Stimulated activated CD8-positive, alpha-beta memory T cell treated with anti-CD3 and anti-CD28 coated beads, Interleukin-2, amount 100 ng/mL, for 1 hour (primary cell): ENCODE results near the gene DENND1A.

ENCODE experiments used
- DNase-seq, 2 donors: peaks; one replicate each; pipeline ENCODE4 v3.0.0-alpha.2; 2020; ENCODE audit warnings: low read depth in 2 of 2

The DENND1A gene

DNA sequence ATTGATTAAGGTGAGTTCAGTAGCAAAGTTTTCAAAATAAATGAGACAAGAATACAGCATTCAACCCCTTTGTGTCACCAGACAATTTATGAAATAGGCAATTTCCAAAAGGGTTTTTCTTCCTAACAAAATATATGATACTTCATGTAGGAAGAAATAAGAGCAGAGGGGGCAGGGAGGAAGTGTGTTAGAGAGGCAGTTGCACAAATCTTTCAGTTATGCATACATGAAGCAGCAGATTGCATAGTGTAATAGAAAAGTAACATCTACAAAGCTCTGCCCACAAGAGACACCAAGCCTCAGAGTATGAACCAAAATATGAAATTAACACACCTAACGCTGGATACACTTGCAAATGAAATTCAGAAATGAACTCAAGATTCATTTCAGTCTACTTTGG, 157.0 kb downstream of the DENND1A start:
- no peak for DNase-seq

DNA sequence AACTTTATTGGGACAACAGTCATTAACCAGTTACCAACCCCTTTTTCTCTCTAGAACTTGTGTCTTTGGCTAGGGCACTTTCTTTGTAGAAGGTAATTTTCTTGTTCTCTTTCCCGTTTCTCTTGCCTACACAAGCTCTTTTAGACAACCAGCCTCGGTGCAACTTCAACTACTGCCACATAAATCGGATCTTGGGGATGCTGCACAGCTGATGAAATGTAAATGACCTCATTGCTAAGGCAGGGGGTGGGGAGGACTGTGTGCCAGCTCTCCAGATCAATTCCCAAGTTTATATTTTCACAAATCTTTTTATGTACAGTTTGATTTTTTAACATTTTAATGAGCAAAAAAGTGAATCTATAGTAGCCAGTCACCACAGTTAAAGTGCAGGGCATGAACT, 157.6 kb downstream of the DENND1A start:
- no peak for DNase-seq

DNA sequence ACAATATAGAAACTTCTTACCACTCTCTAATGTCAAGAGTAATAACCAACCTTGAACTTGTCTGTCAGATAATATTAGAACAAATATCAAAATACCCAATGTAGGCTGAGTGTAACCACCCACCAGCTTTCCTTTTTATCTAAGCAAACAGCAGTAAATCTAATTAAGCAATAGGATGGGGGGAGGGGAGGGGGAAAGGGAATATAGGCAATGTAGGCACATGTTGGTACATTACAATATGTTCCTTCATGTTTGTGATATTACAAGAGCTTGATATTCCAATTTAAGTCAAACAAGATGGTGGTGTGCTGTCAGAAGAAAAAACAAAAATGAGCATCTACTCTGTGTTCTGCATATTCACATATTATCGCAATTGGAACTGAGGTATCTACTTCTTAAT, 158.2 kb downstream of the DENND1A start:
- DNase-seq: no peak

DNA sequence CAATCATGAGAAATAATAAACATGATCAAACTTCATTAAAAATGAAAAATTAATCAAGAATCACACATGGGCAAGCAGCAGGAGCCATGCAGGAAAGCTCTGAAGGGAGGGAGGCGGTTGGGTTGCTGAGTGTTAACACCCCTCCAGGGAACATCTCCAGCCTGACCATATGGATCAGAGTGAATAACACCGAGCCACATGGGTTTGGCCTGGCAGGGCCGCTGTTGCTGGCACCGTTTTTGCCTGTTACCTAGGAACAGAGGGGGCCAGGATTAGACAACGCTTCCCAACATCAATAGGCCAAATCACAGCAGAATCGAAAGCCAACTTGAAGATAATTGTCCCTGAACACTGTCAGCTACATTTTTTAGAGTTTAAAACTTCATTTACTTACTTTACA, 160.2 kb downstream of the DENND1A start:
- no peak for DNase-seq

DNA sequence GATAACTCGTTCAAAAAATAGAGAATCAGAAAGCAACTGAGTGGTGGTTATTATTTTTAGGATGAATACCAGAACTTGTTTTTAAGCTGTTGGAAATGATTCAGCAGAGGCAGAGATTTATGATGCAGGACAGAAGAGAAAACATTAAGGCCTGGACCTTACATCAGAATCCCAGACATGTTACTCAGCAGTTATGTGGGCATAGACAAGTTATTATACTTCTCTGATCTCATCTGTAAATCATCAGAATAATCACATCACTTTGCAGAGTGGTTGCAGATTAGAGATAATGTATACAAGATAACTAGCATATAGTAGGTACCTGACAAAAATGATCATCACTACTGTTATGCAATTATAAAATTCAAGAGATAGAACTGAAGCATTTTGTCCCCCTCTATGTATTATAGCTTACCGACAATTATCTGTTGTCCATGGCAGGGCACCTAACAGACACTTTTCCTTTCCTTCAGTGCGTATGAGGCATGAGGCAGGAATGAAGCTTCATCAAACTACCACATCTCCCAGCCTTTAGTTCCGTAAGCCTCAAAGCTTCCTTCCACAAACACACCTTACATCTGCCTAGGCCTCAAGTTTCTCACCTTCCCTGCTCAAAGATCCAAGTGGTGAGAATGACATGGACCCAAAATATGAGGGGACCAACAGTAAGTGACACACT, 165.9 kb downstream of the DENND1A start:
- DNase-seq: no peak

DNA sequence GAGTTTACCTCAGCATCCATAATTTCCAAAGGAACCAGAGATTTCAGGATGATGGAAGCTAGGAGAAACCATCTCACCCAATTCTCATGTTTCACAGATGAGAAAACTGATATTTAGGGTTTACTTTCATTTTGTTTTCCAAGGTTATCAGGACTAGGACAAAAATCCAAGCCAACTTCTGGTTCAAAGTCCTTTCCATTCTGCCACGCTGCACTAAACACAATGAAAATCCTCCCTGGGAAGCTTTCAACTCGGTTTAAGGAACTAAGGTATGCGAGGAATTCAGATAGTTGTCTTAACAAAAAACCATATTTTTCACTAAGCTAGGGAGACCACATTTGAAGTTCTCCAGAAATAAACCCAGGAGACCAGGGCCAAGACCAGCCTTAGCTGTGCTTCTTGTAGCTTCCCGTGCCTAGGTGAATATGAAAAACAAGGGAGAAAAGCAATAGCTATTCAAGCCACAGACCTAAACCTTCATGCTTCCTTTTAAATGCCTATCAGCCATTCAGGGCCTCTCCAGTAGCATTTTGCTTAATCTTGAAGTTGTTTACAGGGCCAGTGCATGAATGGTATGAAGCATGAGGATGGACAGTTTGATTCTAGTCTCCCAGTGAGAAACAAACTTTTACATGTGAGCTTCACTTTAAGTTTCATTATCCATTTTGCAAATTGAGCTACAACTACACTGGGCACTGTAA, 167.9 kb downstream of the DENND1A start:
- no peak for DNase-seq

DNA sequence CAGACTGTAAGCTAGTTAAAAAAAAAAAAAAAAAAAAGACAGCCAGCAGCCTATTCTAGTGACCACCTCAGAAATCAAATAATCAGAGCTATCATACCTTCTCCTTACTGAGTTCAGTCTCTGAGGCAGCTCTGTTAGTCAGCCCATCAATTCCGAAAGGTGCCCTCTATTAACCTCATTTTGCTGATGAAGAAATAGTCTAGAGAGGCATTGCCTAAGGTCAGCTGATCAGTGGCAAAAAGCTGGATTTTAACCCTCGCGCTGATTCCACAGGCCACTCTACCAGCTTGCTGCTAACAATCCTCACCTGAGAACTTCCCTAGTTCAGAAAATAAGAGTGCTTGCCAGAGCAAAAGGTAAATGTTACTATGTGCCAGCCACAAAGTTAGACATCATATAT, 172.0 kb downstream of the DENND1A start:
- no peak for DNase-seq

DNA sequence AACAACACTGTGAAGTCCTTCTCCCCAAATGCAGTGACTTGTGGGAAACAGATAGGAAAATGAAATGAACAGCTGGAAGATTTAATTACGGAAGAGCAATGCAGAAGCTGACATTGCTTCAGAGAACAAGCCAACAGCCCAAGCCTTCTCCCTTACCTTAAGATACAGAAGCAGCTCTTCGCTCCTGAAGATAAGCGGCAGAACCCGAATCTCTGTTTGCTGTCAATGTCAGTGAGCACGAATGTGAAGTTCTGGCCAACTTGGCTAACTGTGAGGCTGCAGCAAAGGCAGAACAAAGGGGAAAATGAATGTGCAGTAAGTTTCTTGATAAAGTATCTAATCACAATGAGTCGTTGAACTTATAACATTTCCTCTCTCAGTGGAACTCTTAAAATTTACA, 172.4 kb downstream of the DENND1A start:
- DNase-seq: no peak

DNA sequence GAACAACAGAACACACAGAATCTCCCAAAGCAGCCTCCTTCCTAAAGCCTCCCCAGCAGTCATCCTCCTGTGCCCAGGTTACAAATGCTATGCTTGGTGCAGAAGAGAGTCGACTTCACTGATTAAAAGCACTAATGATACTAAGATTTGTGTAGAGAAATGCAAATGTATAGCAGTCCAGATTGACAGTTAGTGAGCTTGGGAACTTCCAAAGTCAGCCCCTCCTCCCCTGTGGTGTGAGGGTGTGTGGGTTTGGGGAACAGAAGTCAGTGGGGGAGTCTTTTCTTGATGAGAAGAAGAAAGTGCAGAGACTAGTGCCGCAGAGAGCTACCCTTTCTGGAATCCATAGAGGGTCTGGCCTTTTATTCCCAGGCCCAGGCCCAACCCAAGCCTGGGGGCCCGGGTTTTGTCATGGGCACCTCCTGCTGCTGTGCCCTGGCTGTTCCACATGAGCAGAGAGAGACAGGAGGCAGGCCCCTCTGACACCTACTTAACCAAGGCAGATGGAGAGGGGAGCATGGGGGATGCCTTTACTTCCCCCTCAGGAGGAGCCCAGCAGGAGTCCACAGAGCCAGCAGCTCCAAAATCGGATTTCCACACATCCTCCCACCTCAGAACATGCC, 173.3 kb downstream of the DENND1A start:
- DNase-seq: no peak

DNA sequence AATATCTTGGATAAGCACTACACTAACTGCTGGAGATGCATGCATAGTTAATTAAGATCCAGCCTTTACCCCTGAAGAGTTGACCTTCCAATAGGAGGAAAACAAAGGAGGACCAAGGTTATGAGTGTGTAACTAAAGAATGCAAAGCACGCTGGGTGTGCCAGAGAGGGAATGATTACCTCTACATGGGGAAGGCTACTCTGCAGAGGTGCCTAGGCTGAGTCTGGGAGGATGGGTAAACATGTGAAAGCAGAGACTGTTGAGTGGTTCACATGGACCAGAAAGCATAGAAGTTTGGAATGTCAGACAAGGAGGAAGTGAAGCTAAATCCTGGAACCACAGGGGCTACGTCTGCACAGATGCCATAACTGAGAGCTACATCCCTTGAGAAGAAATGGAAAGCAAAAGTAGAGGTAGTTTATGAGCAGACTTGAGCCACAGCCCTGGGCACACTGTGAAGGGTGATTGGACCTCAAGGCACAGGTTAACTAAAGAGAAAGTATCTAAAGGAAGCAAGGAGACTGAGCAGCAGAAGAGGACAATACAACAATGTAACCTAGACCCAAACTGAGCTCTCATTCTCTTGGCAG, 176.2 kb downstream of the DENND1A start:
- DNase-seq: no peak

DNA sequence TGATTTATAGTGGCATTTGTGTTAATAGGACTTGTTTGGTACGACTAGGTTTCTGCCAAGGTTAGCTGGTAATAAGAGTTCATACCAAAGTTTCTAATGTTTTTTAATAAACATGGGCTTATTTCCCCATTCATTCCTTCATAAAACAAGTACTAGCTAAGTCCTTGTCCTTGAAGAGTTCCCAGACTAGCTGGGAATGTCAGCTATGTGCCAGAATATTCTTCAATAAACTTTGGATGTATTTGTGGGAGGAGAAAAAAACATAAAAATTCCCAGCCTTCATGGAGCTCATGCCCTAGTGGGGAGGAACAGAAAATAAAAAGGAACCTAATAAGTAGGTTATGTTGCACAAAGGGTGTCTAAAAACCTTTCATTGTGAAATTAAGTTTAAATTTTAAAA, 176.9 kb downstream of the DENND1A start:
- DNase-seq: no peak

DNA sequence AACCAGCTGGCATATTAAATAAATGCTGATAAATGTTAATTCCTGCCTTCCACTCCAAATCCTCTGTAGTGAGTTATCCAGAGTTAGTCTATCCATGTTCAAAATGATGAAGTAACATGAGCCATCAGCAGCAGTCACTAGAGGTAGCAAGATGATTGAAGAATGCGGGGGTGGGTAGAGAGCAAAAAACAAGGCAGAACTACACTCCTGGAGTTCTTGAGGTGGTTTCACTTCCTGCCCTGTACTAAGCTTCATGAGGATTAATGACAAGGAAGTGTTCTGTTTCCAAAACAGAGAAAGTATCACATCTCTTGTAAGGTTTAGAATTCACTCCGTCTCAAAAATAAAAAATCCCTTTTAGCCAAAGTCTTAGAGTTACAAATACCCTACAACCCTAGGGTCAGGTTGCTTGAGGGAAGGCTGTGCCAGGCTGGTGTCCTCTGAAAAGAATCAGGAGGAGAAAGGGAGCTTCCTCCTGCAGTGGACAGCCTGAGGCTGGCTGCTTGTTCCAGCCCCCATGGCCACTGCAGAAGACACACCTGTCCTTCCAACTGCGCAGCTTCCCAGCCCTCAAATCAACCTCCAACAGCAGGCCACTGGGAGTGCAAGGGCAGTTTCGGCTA, 180.2 kb downstream of the DENND1A start:
- no peak for DNase-seq

DNA sequence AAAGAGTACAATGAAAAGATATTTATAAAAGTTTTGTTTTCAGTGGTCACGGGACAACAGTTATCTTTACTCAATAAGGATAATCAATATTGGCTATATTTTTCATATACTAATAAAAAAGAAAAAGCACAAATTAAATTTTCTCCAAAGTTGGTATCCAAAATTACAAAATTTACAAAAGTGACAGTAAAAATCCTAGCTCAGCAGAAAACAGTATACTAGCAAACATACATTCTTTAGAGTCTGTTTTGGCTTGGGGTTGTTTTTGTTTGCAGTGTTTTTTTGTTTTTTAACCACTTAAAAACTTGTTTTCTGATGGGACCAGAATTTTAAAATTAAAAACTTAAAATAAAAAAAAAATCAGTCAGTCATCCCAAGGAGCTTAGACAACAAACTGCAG, 183.2 kb downstream of the DENND1A start:
- DNase-seq: no peak

DNA sequence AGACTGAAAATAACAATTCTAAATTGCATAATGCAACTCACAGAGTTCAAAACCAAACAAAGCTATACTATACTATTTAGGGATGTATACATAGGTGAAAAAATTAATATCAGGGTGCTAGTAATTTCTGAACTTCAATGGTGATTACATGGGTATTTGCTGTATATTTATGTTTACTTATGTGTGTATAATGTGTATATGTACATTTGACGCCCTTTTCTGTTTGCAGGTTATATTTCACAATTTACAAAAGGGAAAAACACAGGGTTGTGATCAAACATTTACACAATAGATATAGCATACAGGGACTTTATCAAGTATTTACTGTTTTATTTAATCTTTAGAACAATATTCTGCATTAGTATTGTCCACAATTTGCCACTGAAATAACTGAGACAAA, 184.0 kb downstream of the DENND1A start:
- DNase-seq: no peak

DNA sequence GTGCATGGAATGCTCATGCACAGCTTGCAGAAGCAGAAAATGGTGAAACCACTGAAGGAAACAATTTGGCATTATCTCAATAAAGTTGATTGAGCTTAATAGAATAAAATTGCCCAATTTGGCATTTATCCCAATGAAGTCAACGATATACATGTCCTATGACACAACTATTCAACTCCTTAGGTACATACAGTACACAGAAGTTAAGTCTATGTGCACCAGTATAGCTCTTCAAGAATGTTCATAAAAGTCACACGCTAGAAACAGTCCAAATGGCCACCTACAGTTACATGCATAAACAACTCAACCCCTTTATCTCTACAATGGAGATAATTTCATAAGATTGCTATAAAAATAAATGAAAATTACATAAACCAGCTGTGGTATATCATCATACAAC, 184.5 kb downstream of the DENND1A start:
- DNase-seq: no peak

DNA sequence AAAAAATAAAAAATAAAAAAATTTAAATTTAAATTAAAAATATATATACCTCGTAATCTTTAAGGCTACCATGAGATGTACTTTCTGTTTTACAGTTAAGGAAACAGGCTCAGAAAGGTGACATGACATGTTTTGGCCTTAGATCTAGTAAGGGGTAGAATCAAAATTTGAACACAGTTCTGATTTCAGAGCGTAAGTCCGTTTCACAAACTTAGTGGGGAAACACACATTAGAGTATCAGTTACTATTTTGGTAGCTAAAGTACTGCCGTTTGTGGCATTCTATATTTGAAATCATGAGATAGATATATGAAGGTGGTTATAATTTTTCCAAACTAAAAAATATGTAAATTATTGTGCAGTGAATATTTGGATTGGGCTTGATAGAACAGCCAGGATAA, 186.2 kb downstream of the DENND1A start:
- DNase-seq: no peak

DNA sequence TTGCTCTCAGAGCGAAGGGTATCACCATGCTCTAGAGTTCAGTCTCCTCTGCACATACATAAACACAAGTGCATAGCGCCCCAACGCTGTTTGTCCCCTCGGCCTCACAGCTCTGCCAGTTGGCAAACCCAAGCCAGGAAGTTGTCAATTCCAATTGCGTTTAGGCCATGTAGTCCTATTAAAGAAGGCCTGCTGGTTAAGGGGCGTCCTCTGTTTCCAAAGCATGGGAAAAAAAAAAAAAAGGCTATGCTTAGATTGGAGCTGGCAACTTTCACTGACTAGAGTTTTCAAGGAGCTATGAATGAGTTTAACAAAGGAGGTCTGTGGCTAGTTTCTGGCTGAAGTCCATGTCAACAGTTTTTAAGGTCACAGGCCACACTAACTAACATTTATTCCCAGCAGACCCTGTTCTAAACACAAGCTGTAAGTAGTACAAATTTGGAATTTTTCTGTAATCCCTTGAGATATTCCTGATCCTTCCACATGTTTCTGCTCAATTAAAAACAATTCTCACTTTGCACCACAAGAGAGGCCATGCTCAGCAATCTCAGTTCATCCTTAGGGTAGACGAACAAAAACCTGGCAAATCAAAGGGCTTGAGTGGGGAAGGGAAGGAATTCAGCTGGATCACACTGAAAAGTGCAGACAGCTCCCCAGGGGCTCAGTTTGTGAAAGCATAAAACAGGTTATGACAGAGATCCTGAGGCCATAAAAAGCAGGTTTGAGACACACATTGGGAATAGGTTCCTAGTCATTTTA, 187.7 kb downstream of the DENND1A start:
- no peak for DNase-seq

DNA sequence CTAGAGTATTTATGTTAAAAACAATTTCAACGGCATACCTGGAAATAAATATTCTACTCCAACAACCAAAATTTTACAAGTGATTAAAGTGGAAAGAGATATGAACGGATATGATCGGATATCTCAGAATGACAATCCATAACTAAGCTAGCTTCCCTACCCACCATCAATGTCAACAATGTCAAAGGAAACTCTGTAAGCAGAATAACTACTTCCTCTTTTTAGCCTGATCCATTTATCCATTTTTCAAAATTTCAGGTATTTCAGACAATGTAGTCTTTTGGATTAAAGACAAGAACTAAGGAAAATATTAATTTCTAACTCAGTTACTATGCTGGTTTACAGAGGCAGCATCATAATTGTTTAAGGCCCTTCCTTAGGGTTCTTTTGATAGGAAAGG, 188.7 kb downstream of the DENND1A start:
- DNase-seq: no peak

DNA sequence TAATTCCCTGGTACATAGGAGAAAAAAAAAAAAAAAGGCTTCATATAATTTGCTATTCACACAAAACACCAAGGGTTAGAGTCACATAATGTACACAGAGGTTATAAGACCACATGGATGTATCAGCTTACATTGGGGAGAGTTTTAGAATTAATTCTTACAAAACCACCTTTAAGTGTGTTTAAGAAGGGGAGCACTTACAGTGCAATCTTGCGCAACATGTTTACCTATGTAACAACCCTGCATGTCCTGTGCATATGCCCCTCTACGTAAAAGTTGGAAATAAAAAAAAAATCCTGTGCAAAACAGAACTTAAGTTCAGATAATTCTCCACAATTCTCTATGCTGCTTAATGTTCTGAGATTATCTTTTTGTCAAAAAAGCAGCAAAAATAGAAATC, 190.0 kb downstream of the DENND1A start:
- no peak for DNase-seq

DNA sequence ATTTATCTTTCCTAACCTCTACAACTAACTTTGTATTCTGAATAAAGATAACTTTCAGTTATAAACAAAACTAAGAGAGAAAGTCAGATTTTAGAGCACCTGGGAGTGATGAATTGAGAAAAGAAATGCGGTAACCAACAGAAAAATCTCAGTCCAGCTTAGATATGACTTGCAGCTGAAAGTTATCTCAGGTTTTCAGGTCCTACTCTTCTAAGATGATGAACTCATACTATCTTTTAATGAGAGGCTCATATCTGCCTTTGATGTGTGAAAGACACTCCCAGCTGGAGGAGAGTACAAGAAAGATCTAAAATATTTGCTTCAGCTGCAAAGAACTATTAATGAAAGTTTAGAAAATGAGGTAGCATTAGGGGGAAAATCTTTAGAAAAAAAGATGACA, 190.5 kb downstream of the DENND1A start:
- DNase-seq: no peak

DNA sequence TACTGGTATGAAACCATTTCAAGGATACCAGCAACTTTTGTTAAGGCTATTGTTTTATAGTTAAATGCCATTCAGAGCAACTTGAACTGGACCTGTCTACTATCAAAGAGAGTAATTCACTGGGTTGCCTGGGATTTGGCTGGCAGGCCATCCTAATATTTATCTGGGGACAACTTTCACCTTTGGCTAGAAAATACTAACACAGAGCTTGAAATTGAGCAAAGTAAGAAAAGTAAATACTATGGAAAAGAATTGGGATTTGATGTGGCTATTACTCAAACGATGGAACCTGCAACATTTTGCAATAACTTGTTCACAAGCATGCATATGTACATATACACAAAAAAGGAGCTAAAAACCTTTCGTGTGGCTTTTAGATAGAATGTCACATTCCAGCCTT, 191.3 kb downstream of the DENND1A start:
- no peak for DNase-seq

DNA sequence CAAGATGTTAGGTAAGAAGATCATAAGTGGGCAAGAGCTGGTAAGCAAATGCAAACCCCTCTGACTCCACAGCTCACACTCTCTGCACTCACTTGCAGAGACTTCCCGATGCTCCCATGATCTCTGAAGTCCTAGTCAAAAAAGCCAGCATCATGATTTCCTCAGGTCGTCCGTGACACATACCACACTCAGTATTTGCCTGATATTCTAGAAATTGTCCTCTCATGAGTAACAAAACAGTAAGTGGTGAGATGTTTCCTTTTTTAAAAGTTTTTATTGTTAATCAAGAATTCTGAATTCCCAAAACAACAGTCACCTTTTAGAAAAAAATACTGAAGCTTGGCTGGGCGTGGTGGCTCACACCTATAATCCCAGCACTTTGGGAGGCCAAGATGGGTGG, 194.6 kb downstream of the DENND1A start:
- DNase-seq: no peak
